GM10266 (cell line): ENCODE results near the gene ZNF655.

Source experiments
- DNase-seq: peaks from one replicate; pipeline ENCODE4 v3.0.0; 2012; ENCODE audit errors: extremely low spot score
- CTCF ChIP-seq: IDR thresholded peaks from 2 replicates; pipeline ENCODE4 v1.5.1; 2012; ENCODE audit warnings: mild to moderate bottlenecking, low read depth; ENCODE audit not compliant: control insufficient read depth, insufficient read depth; ENCODE audit errors: missing control alignments

Gene ZNF655

GRCh38 chr7:99622596-99622995, 64.2 kb downstream of the ZNF655 start:
- no peak for TF ChIP-seq CTCF
- DNase-seq: no peak

GRCh38 chr7:99623091-99623693, 64.8 kb downstream of the ZNF655 start:
- no peak for DNase-seq
- no peak for TF ChIP-seq CTCF

- no peak for DNase-seq
- TF ChIP-seq CTCF: no peak
Measured at GRCh38 chr7:99623702-99624447, 65.4 kb downstream of the ZNF655 start.

GRCh38 chr7:99624484-99624883, 66.0 kb downstream of the ZNF655 start:
- DNase-seq: no peak
- TF ChIP-seq CTCF: no peak

- no peak for TF ChIP-seq CTCF
- DNase-seq: no peak
Measured at GRCh38 chr7:99625321-99625720, 66.9 kb downstream of the ZNF655 start.

- no peak for TF ChIP-seq CTCF
- DNase-seq: no peak
Measured at GRCh38 chr7:99625961-99626360, 67.5 kb downstream of the ZNF655 start.
